GM19025 (cell line): Measurements from ENCODE around the gene CYP1A2.
"Not testable (repeated sequence)": the region's sequence is repeated elsewhere in the genome, so short reads cannot be mapped to it uniquely, and the experiment has no call there.

ENCODE experiments used
- ATAC-seq: cut with Tn5 transposase; IDR thresholded peaks from one replicate; pipeline ENCODE4 v1.9.1; 2021; ENCODE audit warnings: mild to moderate bottlenecking, low read depth, moderate library complexity; ENCODE audit not compliant: unreplicated experiment

The CYP1A2 gene

GRCh38 chr15:74733269-74733668 lies 15.4 kb upstream of the CYP1A2 start:
- ATAC-seq: no peak

DNA sequence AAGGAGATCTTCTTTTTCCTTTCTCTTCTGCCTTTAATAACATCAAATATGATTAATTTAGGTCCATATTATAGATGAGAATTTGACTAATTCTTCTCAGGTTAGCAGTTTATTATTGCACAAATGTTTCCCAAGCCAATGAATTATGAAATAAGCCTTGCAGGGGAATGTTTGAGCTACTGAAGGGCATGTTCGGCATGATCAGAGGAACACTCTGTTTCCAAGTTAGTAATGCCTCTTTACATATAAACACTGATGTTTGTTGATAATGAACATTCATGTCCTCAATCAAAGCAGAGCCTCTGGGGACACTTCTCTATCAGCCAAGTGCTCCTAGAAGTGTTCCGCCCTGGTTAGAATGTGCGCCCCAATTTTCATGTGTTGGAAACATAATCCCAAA lies 13.3 kb upstream of the CYP1A2 start:
- no peak for ATAC-seq

- not testable (repeated sequence) for ATAC-seq
Measured at GRCh38 chr15:74738239-74738638, 10.4 kb upstream of the CYP1A2 start.

DNA sequence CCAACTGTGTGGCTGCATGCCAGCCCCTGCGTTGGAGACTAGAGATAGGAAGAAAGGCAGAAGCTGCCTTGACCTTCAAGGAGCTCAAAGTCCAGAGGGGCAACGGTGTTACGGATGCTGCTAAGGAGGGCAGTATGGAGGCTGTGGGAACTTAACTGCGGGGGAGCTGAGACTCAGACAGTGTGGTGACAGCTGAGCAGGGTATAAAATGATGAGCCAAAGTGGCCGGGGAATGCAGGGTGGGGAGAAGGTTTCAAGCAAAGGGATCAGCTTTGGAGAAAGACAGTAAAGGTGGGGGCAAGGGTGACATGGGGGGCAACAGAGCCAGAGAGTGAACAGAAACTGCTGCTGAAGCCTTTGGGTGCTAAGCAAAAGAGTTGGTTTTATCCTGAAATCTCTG lies 6.2 kb upstream of the CYP1A2 start:
- no peak for ATAC-seq

DNA sequence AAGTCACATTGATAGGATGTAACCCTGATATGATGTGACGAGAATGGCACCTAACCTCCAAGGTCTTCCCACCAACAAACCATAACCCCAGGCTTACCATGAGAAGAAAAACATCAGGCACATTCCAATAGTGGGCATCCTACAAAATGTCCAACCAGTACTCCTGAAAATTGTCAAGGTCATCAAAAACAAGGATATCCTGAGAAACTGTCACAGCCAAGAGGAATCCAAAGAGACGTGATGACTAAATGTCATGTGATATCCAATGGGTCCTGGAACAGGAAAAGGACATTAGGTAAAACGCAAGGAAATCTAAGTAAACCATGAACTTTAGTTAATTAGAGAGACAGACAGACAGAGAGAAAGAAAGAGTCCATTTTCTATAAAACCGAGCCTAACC lies 2.3 kb upstream of the CYP1A2 start:
- no peak for ATAC-seq

- ATAC-seq: no peak
Measured at GRCh38 chr15:74749832-74750231, 1.2 kb downstream of the CYP1A2 start.

- no peak for ATAC-seq
Measured at GRCh38 chr15:74750751-74751150, 2.1 kb downstream of the CYP1A2 start.

DNA sequence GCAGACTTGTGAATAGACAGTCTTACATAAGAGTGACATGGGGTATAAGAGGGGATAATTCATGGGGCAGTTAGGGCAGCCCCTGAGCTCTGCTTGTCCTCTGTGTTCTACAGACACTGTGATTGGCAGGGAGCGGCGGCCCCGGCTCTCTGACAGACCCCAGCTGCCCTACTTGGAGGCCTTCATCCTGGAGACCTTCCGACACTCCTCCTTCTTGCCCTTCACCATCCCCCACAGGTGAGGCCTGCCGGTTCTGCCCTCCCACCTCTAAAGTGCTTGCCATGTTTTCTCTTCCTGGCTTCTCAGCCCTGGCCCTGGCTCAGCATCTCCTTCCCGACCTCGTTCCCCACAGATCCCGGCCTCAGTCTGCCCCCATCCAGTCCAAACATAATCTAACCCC lies 3.4 kb downstream of the CYP1A2 start:
- ATAC-seq: no peak

DNA sequence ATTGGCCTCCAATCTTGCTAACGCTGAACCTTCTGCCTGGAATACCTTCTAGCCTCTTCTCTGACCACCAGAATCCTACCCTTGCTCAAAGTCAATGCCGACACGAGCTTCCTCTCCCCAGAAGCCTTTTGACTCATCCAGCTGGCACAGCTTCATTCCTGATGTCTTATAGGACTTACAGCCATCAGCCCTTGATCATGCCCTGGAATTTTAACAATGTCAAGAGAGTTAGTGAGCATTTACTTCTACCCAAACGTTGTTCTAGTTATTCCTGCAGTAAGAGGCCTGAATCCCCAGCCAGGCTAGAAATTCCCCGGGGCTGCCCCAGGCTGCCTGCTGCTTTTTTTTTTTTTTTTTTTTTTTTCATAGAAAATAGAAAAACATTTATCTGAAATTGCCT lies 3.9 kb downstream of the CYP1A2 start:
- ATAC-seq: no peak

GRCh38 chr15:74754593-74755215 lies 6.1 kb downstream of the CYP1A2 start:
- no peak for ATAC-seq

DNA sequence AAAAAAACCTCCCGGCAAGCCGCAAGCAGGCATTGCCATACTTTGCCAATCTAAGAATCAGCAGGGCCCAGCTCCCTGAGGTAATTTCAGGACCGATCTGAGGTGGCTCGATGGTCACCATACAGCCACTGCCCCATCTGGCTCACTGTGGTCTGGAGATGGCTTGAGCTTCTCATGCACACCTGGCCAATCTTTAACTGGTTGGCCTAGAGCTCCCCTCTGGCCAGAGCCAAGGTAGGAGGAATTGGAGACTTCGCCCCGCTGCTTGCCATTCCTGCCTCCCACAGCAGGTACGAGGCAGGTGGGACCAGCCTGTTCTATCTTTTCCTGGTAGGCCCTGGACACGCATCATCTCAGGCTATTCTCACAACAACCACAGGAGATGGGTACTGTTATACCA lies 10.1 kb downstream of the CYP1A2 start:
- ATAC-seq: no peak

DNA sequence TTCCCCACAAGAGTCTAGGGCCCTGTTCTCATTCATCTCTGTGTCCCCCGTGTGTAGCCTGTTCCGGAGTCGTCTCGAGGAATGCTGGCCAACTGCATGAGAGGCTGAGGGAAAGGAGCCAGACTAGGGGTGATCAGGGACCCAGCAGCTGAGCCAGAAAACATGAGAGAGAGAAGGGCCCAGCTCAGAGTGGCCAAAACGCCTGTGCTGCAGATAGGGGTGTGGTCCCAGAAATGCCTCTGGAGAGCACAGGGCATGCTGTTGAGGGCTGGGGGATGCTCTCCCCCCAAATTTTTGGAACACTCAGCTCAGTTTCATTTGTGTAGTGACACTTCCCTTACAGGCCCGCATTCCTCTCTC lies 14.1 kb downstream of the CYP1A2 start:
- ATAC-seq: no peak

GRCh38 chr15:74763416-74763815 lies 14.8 kb downstream of the CYP1A2 start:
- ATAC-seq: no peak

GRCh38 chr15:74767167-74768098 lies 18.8 kb downstream of the CYP1A2 start:
- no peak for ATAC-seq

DNA sequence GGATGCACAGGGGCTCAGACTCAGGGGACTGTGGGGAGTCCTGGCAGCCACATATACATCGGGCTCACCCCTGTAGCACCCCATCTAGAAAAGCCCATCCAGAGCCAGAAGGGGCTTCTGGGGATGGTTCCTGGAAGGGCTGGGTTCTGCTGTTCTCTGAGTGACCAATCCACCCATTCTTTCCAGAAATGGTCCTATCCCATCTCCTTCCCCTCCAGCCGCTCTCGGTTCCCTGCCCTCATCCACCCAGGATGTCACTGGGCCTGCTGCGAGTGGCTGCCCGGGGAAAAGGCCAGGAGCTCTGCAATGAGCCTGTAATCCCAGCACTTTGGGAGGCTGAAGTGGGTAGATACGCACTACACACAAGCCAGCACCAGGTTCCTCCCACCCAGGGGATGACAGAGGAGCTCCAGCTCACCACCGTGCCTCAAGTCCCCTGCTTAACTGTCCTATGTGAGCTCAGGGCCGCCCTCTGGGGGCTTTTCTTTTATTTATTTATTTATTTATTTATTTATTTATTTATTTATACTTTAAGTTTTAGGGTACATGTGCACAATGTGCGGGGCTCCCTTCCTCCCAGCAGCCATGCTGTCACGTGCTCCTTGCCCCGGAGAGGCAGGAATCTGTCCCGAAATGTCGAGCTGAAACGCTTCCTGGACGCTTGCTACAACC lies 19.6 kb downstream of the CYP1A2 start:
- no peak for ATAC-seq

GRCh38 chr15:74768771-74769342 lies 20.2 kb downstream of the CYP1A2 start:
- no peak for ATAC-seq

DNA sequence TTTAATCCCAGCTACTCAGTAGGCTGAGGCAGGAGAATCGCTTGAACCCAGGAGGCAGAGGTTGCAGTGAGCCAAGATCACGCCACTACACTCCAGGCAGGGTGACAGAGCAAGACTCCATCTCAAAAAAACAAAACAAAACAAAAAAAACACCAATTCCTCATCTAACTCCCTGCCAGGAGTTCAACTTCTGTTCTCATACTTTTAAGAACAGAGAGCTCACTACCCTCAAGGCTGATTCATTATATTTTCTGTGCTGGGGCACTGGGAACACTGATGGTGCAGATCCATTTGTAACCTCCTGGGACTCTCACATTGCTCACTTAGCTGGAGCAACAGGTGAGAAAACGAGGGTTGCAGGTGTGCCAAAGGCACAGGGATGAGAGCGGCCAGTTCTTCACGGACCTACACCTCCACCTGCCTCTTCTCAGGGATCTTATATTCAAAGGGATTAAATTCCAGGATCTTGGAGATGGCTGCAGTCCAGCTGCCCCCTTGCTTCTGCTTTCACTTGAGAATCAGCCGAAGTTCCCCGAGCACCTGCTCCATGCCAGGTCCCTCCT lies 20.9 kb downstream of the CYP1A2 start:
- ATAC-seq: no peak

DNA sequence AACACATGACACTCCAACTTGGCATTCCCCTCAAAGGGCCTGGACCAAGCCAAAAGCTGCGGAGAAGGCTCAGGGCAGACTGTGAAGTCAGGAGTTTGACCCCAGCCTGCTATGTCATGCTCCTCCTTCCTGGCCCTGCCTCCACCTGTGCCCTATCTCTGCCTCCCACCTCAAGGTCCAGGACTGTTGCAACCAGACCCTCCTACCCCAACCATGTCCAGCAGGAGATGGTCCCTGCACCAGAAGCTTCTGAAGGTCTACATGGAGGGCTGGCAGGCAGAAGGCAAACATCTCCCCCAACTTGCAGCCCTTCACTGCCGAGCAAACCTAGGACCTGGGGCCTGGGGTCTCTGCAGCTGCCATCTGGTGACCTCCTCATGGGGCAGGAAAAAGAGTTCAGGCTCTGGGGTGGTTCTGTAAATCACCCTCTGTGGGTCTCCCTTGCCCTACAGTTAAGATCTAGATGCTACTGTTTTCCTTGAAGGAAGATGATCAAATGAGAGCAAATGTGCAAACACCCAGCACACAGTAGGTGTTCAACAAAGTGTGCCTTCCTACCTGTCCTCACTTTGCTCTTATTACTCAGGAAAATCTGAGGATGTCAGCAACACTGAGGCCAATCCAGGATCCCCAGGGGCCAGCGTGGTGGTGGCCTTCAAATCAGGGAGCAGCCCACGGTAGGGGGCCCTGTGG lies 21.7 kb downstream of the CYP1A2 start:
- ATAC-seq: no peak

- ATAC-seq: no peak
Measured at GRCh38 chr15:74773329-74773728, 24.7 kb downstream of the CYP1A2 start.

DNA sequence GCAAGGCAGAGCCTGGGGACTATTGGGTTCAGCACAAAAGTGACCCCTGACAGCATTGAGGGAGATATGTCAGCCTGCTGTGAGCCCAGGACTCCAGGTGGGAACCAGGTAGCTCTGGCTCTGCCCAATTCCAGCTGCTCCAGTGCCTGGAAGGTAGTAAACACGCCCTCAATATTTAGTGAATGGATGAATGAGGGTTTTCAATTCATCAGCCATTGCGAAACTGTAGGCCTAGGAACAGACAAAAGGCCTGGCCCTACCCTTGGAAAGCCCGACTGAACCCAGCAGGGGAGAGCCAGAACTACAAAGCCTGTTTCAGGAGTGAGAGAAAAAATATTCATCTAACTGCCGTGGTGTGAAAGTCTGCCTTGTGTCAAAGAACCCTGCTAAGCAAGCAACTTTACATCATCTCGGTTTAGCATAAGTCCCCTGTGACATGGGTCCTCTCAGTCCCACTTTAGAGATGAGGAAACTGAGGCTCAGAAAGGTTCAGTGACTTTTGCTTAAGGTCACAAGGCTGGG lies 25.1 kb downstream of the CYP1A2 start:
- ATAC-seq: no peak
